Coronary artery (tissue), 2 donors: Measurements from ENCODE around the gene TRIM10.

ENCODE experiments used
- DNase-seq: peaks from one replicate; pipeline ENCODE4 v3.0.0-alpha.2; 2017; ENCODE audit warnings: low spot score
- H3K27ac ChIP-seq, 2 donors: fragments of 200-600 bp; sonication (generic); one replicate each; pipeline ENCODE4 v1.5.1; 2016 to 2019
- H3K4me3 ChIP-seq: fragments of 200-600 bp; sonication (generic); 2 replicates; pipeline ENCODE4 v1.5.1; 2016; ENCODE audit warnings: mild to moderate bottlenecking, moderate library complexity
- TF ChIP-seq, protein P1 (sequence below): fragments of 200-600 bp; sonication (generic); IDR thresholded peaks from one replicate; pipeline ENCODE4 v1.5.1; 2019; ENCODE audit warnings: antibody characterized with exemption

Gene TRIM10

GRCh38 chr6:30200551-30201281 is 39.7 kb upstream of the TRIM10 start:
- DNase-seq = no peak
- Histone ChIP-seq H3K4me3 (no peak overlapping the region), H3K27ac (no peak overlapping the region)
- TF ChIP-seq, protein P1, sequence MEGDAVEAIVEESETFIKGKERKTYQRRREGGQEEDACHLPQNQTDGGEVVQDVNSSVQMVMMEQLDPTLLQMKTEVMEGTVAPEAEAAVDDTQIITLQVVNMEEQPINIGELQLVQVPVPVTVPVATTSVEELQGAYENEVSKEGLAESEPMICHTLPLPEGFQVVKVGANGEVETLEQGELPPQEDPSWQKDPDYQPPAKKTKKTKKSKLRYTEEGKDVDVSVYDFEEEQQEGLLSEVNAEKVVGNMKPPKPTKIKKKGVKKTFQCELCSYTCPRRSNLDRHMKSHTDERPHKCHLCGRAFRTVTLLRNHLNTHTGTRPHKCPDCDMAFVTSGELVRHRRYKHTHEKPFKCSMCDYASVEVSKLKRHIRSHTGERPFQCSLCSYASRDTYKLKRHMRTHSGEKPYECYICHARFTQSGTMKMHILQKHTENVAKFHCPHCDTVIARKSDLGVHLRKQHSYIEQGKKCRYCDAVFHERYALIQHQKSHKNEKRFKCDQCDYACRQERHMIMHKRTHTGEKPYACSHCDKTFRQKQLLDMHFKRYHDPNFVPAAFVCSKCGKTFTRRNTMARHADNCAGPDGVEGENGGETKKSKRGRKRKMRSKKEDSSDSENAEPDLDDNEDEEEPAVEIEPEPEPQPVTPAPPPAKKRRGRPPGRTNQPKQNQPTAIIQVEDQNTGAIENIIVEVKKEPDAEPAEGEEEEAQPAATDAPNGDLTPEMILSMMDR = no peak

DNA sequence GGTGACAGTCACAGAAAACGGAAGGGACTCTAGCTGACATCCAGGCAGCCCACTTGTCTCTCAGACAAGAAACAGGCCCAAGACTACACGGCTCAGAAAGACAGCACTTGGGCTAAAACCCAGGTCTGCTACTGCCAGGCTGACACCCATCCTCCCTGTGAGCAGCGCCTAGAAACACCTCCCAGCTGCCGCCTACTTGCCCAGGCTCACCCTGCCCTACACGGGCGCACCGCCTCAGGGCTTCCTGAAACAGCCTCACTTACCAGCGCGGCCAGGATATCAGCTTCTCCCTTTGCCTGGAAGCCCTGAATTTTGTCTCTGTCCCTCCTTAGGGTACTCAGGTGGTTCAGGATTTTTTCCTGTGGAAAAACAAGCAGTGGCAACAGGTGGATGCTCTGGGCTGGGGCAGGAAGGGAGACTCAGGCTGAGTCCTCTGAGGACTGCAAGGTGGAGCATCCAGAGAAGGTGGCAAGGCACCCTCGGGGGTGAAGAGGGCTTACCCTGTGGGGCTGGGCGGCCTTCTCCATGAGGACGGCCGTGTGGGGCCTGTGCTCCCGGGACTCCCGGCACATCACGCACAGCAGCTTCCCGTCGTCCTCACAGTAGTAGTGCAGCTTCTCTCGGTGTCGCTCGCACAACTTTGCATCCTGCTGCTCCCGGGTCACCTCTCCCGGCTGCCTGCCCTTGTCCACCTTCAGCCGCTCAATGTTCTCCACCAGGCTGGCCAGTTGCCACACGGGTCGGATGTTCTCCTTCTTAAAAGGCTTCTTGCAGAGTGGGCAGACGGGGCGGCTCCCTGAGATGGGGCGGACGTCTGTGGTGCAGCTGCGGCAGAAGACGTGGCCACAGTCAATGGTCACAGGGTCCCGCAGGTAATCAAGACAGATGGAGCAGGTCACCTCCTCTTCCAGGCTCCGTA is 37.4 kb upstream of the TRIM10 start:
- no peak overlapping the region for H3K27ac ChIP-seq
- TF ChIP-seq, protein P1 = no peak
- H3K4me3 ChIP-seq = no peak overlapping the region
- no peak for DNase-seq

DNA sequence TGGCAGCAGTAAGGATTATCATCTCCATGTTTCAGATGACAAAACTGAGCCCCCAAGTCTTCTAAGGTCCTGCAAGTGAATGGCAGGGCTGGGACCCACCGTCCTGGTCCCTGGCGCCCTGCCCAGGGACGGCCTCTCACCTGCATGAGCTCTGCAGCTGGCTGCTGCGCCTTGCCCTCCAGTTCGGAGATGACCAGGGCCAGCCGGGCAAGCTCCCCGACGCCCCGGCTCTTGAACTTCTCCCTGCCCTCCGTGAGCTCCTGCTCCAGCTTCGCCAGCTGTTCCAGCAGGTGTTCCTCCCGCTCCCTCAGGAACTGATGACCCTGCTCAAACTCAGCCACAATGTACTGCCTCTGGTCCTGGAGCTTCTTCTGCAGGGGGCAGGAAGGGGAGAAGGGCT is 35.4 kb upstream of the TRIM10 start:
- H3K4me3 ChIP-seq = no peak overlapping the region
- H3K27ac ChIP-seq = no peak overlapping the region
- TF ChIP-seq, protein P1 = no peak
- no peak for DNase-seq

DNA sequence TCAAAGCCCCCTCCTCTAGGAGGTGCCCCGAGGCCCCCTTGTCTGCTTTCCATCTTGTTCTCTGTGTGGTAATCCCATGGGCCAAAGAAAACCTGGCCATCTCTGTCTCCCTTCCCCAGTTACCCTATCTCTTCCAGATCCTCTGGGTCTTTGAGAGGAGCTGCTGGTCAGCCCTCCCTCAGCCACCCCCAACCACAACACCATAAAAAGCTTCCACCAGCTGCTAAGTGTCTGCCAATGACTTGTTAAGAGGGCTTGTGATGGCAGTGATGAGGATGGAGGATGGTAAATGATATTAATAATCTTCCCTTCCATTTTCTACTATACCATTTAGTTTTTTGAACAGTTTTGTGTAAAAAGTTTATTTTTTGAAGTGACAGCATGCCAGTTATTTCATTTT is 34.9 kb upstream of the TRIM10 start:
- no peak for DNase-seq
- no peak overlapping the region for H3K4me3 ChIP-seq
- no peak overlapping the region for H3K27ac ChIP-seq
- TF ChIP-seq, protein P1 = no peak

- TF ChIP-seq, protein P1 = no peak
- no peak overlapping the region for H3K4me3 ChIP-seq
- no peak overlapping the region for H3K27ac ChIP-seq
- no peak for DNase-seq
Observed at GRCh38 chr6:30194797-30195690, 34.0 kb upstream of the TRIM10 start.

DNA sequence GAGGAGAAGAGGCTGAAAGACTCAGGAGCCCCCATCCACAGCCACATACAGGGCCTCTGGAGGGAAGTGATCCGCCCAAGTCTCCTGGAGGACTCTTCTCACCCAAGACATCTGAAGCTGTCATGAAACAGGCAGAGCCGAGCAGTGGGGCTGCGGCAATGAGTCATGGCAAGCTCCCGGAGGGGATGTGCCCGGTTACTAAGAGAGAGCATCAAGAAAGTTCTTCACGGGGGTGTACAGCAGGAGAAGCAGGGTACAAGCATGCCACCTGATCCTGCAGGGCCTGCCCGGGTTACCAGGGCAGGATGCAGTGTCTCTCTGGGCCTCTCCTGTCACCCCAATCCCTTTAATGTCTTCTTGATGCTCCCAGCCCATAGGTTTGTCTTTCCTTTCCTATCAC is 31.1 kb upstream of the TRIM10 start:
- Histone ChIP-seq H3K27ac (no peak overlapping the region), H3K4me3 (no peak overlapping the region)
- TF ChIP-seq, protein P1 = no peak
- DNase-seq = no peak
